Ovary (tissue), 9 donors: Measurements from ENCODE around the gene CHN1. TPM values are rescaled to one million over a fixed set of nuclear protein-coding genes. Genes with fewer than 3 reads are reported as not detected.

ENCODE experiments used
- DNase-seq, 5 donors: peaks; one replicate each; pipeline ENCODE4 v3.0.0-alpha.2; 2019 to 2020
- H3K27ac ChIP-seq, 2 donors: fragments of 200-600 bp; one replicate each; pipeline versions ENCODE4 v1.5.1 to v1.8.0; 2019 to 2022
- H3K27me3 ChIP-seq: fragments of 200-600 bp; one replicate; pipeline ENCODE4 v1.8.0; 2022
- H3K36me3 ChIP-seq: fragments of 200-600 bp; sonication (generic); one replicate; pipeline ENCODE4 v1.5.1; 2019
- H3K4me1 ChIP-seq: one replicate; pipeline ENCODE4 v1.8.1; 2013; ENCODE audit warnings: mild to moderate bottlenecking, moderate library complexity; ENCODE audit not compliant: insufficient read depth
- H3K4me3 ChIP-seq: fragments of 200-600 bp; sonication (generic); one replicate; pipeline ENCODE4 v1.5.1; 2017
- H3K9me3 ChIP-seq, 2 donors: fragments of 200-600 bp in 1 of 2; sonication (generic) in 1 of 2; one replicate each; pipeline versions ENCODE4 v1.5.1 to v1.8.1; 2013 to 2019; ENCODE audit warnings: mild to moderate bottlenecking in 1 of 2, moderate library complexity in 1 of 2
- EP300 ChIP-seq: sonication (generic); formaldehyde crosslinking; IDR thresholded peaks from one replicate; pipeline ENCODE4 v1.6.1; 2017; ENCODE audit warnings: antibody characterized with exemption
- POLR2A ChIP-seq: fragments of 450-650 bp; IDR thresholded peaks from one replicate; pipeline ENCODE4 v1.6.1; 2017; ENCODE audit warnings: antibody characterized with exemption, mild to moderate bottlenecking, moderate library complexity
- WGBS, 3 donors: extraction: QIAGEN DNeasy Blood & Tissue Kit in 1 of 3; methylation state at CpG; one replicate each; pipeline versions ENCODE4 v1.1.5 to v1.1.7; 2013 to 2017; 5-methylcytosine and 5-hydroxymethylcytosine counted together
- intact Hi-C, 4 donors: fragments of 100-400 bp; cut with DNase I; formaldehyde crosslinking; loops; one replicate each; pipeline versions ENCODE4 v1.11.0 to v1.15.1; 2022 to 2023
- polyA plus RNA-seq, 2 donors: library from polyadenylated mRNA; stranded (reverse); fragments of 200-250 nt in 1 of 2; fragments of 350-450 nt in 1 of 2; fragmentation: Illumina TruSeq in 1 of 2; extraction: RNeasy Lipid Tissue Mini Kit (QIAGEN cat#74804) in 1 of 2; gene quantifications; one replicate each; pipeline ENCODE4 v1.2.3, GENCODE V29; 2013 to 2014
- total RNA-seq, 7 donors: library from RNA; depleted of rRNA in 2 of 7; stranded (reverse); fragments of >200 nt in 2 of 7; fragmentation: NEBNext Ultra II Directional in 3 of 7; extraction: Animal tissue kit (Norgen Biotek cat#: 25700) in 3 of 7; gene quantifications; one replicate each; pipeline versions ENCODE4 v1.1.0 to v1.2.4, GENCODE V29; 2016 to 2023
- TF ChIP-seq, protein P1 (sequence below), 3 donors: fragments of 450-650 bp in 2 of 3; fragments of 200-600 bp in 1 of 3; IDR thresholded peaks; one replicate each; pipeline versions ENCODE4 v1.5.1 to v1.8.0; 2016 to 2022; ENCODE audit warnings: antibody characterized with exemption in 3 of 3, mild to moderate bottlenecking in 1 of 3
- donor health status: DM: no; HTN: no; CAD: no; lungs with moderate emphysema.
- donor health status: DM: no; HTN: no; CAD: no.
- donor health status: Bipolar disorder and iron deficiency.
- donor health status: DM: yes; HTN: yes; CAD: no.
- donor health status: DM: no; HTN: no; CAD: no.
- donor health status: DM: yes; HTN: yes; CAD: no.

CHN1 gene
- total and polyA plus RNA-seq, 9 donors, result 6.5 to 18.0 (median 9.4) TPM

DNA sequence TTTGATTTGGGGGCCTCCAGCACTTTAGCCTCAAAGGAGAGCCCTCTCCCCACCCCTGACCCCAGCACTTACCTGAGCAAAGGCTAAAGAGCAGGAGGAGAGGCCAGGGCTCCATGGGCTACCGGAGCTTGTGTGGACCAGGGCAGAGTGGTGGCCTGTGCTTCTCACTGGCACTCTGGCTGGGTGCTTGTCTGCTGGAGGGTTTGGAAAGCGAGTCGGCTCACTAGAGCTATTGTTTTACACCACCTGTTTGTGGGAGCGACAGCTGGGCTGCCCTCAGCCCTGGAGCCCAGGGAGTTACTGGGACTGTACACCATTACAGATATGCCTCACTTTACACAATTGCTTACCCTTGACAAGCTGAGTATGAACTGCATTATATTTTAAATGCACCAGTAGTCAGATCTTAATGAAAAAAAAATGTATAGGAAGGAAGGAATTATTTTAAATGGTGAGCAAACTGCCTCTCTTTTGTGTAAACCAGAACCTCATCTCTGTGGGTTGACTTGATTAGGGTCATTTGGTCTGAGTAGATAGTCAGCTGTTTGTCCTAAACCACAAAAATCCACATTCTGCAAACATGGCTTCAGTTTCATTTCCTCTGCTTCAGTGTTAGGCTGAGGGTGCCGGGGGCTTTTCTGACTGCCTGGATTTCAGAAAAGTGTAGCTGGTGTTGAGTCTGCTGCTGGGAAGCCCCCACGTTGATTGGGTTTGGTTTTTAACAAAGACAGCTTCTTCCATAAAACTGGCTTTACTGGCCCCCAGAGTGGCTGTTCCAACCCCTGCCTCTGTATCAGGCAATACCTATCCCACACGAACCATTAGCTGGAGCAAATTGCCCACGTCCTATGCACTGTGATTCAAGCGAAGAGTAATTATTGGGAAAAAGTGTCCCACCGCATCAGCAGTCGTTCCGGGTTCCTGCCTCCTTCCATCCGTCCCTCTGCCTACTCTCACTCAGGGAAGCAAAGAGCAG, 240.6 kb downstream of the CHN1 start, which contains the start of gene CHRNA1:
Gene CHRNA1 (minus strand): TSS at position 193 of the 976 bp plus-strand sequence. CDS start 78 bp downstream, at position 115.
- no peaks in the 10 kb centered on the region for H3K4me1 ChIP-seq
- intact Hi-C loops, result no loop called here
- H3K27ac ChIP-seq, result no peak within 1 kb of the TSS
- TF ChIP-seq, protein P1, sequence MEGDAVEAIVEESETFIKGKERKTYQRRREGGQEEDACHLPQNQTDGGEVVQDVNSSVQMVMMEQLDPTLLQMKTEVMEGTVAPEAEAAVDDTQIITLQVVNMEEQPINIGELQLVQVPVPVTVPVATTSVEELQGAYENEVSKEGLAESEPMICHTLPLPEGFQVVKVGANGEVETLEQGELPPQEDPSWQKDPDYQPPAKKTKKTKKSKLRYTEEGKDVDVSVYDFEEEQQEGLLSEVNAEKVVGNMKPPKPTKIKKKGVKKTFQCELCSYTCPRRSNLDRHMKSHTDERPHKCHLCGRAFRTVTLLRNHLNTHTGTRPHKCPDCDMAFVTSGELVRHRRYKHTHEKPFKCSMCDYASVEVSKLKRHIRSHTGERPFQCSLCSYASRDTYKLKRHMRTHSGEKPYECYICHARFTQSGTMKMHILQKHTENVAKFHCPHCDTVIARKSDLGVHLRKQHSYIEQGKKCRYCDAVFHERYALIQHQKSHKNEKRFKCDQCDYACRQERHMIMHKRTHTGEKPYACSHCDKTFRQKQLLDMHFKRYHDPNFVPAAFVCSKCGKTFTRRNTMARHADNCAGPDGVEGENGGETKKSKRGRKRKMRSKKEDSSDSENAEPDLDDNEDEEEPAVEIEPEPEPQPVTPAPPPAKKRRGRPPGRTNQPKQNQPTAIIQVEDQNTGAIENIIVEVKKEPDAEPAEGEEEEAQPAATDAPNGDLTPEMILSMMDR (IDR thresholded peaks at IDR 0.05), result no peak
- TF ChIP-seq POLR2A, result no peak
- no peak for TF ChIP-seq EP300
- no peaks in the 10 kb centered on the region for H3K36me3 ChIP-seq
- WGBS, 3 donors, result 64 to 81% (median 69%) methylated on average over 13 of the region's 13 CpGs
- no peak within 1 kb of the TSS for H3K4me3 ChIP-seq
- DNase-seq, result no peak
- no peaks in the 10 kb centered on the region for H3K27me3 ChIP-seq
- H3K9me3 ChIP-seq, result no peaks in the 10 kb centered on the region

DNA sequence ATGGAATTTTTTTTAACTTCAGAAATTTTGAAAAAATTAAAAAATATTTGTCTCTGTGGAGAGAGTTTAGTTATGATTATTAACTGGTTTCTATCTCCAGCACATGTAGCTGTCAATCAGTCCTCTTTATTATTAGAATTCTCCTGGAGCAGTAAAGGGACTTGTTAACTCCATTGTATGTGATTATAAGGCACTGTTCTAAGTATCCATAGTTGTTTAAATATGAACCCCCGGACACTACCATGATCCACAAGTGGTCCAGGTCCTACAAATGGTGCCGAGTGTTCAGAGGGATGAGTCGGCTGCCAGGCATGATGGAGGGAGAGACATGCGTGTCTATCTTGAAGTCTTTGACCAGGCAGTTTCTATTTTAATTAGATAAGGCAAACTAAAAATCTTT, 241.4 kb downstream of the CHN1 start:
- intact Hi-C loops, result no loop called here
- Histone ChIP-seq H3K4me3 (no peak overlapping the region), H3K4me1 (no peaks in the 10 kb centered on the region), H3K9me3 (no peaks in the 10 kb centered on the region), H3K36me3 (no peaks in the 10 kb centered on the region), H3K27ac (no peak overlapping the region), H3K27me3 (no peaks in the 10 kb centered on the region)
- DNase-seq, result no peak
- TF ChIP-seq POLR2A, result no peak
- no peak for TF ChIP-seq EP300
- TF ChIP-seq, protein P1 (IDR thresholded peaks at IDR 0.05), result no peak
- WGBS, 3 donors, result 93 to 97% (median 95%) methylated on average over 4 of the region's 4 CpGs

DNA sequence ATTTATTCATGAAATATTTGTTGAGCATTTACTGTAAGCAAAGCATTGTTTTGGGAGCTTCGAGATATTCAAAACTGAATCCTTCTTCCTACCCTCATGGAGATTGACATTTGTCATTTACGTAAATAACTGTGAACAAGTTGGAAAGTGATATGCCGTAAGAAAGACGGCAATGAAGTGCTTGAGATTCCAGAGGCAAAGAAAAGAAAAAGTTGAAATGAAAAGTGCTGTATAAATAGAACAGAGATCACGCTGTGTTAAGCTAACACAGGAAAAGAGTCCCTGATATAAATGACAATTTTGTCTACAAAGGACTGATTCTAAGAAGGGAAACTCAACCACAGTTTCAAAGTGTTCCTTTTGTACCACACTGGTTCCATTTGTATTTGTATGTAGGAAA, 242.7 kb downstream of the CHN1 start:
- intact Hi-C loops, result no loop called here
- TF ChIP-seq, protein P1 (IDR thresholded peaks at IDR 0.05), result no peak
- TF ChIP-seq EP300, result no peak
- no peak for TF ChIP-seq POLR2A
- Histone ChIP-seq H3K36me3 (no peaks in the 10 kb centered on the region), H3K4me3 (no peak overlapping the region), H3K9me3 (no peaks in the 10 kb centered on the region), H3K27me3 (no peaks in the 10 kb centered on the region), H3K27ac (no peak overlapping the region), H3K4me1 (no peaks in the 10 kb centered on the region)
- no peak for DNase-seq
- 84 to 87% (median 87%) methylated on average over 5 of the region's 5 CpGs for WGBS, 3 donors

DNA sequence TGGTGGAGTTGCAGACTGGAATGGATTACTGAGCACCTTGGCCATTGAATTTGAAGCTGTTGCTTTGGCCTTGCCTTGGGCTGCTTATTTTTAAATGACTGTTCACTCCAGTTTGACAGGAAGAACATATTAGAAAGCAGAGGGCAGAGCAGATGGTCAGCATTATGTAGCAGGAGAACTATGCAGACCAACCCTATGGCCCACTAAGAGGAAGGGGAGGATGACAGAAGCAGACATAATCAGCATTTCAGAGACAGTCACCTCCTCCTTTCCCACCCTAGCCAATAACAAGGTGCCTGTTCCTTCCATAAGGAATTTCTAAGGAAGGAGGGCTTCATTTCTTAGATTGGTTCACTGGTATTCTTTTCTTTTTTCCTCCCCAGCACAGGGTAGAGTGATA, 243.3 kb downstream of the CHN1 start:
- no peaks in the 10 kb centered on the region for H3K9me3 ChIP-seq
- DNase-seq, result no peak
- intact Hi-C loops, result no loop called here
- H3K4me3 ChIP-seq, result no peak overlapping the region
- no peaks in the 10 kb centered on the region for H3K36me3 ChIP-seq
- TF ChIP-seq POLR2A (no peak), EP300 (no peak)
- TF ChIP-seq, protein P1 (IDR thresholded peaks at IDR 0.05), result no peak
- no peaks in the 10 kb centered on the region for H3K4me1 ChIP-seq
- H3K27me3 ChIP-seq, result no peaks in the 10 kb centered on the region
- no peak overlapping the region for H3K27ac ChIP-seq
